Hepatocyte (in vitro differentiated cells): Measurements from ENCODE around the gene NPAS3.

ENCODE experiments used
- EZH2phosphoT487 ChIP-seq: fragments of 200-600 bp; sonication (generic); IDR thresholded peaks from one replicate; pipeline ENCODE4 v1.6.1; 2018; ENCODE audit warnings: antibody characterized with exemption, mild to moderate bottlenecking, low read depth, moderate library complexity; ENCODE audit not compliant: unreplicated experiment, severe bottlenecking
- TF ChIP-seq, protein P1 (sequence below): fragments of 200-600 bp; sonication (generic); IDR thresholded peaks from 2 replicates; pipeline ENCODE4 v1.5.1; 2016; ENCODE audit warnings: antibody characterized with exemption, mild to moderate bottlenecking; ENCODE audit not compliant: poor library complexity

DNA sequence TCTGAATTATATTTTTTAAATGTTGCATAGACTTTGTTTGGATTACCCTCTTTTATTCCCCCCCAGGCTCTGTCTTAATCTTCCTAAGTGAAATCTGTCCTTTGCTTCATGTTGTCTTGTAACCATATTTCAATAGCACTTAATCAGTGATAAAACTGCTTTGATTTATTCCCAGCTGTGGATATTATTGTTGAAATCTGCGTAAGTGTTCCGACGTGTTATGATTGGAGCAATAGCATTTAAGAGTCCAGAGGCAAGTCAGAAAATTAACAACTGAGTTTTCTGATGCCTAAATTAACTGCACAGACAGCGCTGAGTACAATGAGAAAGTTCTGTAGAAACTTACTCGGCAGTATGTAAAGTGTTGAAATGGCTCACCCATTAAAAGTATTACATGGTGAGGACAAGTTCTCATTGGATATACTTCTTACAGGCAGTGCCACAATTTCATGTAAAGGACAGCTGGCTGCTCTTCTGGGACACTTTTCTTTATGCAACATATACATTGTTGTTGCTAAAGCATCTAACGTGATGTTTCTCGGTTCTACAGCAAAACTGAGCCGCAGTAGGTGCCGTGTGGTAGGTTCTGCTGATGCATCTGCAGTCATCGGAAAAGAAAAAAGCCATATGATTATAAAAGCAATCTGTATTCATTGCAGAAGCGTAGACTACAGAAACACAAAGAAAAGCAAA lies 511.2 kb downstream of the NPAS3 start:
- TF ChIP-seq, protein P1, sequence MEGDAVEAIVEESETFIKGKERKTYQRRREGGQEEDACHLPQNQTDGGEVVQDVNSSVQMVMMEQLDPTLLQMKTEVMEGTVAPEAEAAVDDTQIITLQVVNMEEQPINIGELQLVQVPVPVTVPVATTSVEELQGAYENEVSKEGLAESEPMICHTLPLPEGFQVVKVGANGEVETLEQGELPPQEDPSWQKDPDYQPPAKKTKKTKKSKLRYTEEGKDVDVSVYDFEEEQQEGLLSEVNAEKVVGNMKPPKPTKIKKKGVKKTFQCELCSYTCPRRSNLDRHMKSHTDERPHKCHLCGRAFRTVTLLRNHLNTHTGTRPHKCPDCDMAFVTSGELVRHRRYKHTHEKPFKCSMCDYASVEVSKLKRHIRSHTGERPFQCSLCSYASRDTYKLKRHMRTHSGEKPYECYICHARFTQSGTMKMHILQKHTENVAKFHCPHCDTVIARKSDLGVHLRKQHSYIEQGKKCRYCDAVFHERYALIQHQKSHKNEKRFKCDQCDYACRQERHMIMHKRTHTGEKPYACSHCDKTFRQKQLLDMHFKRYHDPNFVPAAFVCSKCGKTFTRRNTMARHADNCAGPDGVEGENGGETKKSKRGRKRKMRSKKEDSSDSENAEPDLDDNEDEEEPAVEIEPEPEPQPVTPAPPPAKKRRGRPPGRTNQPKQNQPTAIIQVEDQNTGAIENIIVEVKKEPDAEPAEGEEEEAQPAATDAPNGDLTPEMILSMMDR, result no peak
- no peak for TF ChIP-seq EZH2phosphoT487
